ENCODE data around the gene PITPNM3.
"Not testable (repeated sequence)": the region's sequence is repeated elsewhere in the genome, so short reads cannot be mapped to it uniquely, and the experiment has no call there.

The PITPNM3 gene

GRCh38 chr17:6574687-6575595, 18.6 kb upstream of the PITPNM3 start:
- DNase-seq = peak; percentile 26

GRCh38 chr17:6573982-6574686, 17.8 kb upstream of the PITPNM3 start:
- no peak for DNase-seq

- not testable (repeated sequence) for DNase-seq
These were observed 17.1 kb upstream of the PITPNM3 start for GRCh38 chr17:6573495-6573894.

GRCh38 chr17:6572972-6573370, 16.6 kb upstream of the PITPNM3 start:
- DNase-seq = no peak

DNA sequence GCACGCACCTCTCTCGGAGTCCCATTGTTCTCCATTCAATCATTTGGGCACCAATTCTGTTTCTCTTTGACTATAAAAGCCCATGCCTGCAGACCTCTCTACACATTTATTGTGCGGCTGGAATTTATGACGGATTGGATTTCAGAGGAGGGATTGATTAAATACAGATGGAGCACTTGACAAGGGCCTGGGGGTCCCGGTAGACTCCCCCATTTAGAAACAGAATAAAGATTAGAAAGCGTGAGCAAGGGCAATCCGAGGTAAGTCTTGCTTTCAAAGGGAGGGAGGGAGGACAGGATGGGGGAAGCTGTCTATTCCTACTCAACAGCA, 15.1 kb upstream of the PITPNM3 start:
- no peak for DNase-seq

GRCh38 chr17:6570731-6571451, 14.5 kb upstream of the PITPNM3 start:
- DNase-seq = no peak

DNA sequence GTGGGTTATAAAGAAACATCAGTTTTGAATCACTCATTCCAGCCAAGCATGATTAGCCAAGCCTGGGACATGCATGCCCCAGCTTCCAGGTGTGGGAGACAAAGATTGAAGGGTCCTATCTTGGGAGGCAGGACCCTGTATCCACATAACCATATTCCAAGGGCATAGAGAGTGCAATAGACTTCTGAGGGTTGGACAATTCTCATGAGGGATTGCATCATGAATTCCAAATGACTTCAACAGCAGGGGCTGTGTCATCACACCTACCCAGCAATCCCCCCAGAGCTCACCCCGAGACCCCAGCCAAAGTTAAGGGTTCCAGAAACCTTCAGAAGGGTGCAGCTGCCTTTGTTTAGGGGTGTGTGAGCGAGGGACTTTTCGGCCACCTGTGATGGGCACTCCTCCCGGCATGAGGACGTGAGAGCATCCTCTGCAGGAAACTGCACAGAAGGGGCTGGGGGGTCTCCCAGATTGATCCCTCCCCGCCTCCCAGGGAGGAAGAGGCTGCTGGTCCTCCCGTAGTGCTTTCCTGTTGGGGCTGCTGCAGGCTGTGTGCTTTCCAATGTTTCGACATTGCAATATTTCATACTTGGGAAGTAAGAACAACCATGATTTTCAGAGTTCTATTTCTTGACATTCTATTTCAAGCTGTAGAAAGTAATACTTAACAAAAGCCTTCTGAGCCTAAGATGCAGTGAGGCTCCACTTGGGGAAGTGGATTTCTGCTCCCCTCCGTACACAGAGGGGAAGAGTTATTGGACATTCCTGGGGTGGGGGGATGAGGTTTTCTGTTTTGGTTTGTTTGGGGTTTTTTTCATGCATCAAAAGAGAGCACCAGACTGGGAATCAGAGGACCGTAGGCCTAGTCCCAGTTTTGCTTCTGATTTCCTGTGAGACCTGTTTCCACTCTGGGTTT, 13.3 kb upstream of the PITPNM3 start:
- no peak for DNase-seq

DNA sequence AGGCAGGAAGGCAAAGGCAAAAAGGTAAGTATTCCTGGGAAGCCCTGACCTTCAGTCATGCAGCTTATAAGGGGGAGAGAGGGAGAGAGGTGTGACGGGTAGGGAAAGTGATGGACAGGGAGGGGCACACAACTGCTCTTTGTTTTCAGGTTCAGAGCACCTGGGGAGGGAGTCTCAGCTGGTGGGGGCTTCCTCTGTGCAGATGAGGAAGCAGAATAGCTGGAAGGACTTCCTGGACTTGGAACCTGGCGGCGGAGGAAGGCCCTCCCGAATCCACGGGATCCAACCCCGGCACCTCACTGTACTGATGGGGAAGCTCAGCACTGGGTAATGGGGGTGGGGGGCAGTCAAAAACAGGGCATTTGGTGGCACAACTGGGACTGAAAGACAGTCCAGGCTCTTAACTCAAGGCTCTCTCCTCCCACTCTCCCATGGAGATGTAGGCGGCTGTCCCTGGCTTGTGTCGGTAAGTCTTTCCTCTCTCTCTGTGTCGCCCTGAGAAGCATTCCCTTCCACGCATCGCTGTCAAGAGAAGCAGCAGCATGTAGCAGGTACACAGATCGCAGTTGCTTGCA, 11.9 kb upstream of the PITPNM3 start:
- DNase-seq = no peak

DNA sequence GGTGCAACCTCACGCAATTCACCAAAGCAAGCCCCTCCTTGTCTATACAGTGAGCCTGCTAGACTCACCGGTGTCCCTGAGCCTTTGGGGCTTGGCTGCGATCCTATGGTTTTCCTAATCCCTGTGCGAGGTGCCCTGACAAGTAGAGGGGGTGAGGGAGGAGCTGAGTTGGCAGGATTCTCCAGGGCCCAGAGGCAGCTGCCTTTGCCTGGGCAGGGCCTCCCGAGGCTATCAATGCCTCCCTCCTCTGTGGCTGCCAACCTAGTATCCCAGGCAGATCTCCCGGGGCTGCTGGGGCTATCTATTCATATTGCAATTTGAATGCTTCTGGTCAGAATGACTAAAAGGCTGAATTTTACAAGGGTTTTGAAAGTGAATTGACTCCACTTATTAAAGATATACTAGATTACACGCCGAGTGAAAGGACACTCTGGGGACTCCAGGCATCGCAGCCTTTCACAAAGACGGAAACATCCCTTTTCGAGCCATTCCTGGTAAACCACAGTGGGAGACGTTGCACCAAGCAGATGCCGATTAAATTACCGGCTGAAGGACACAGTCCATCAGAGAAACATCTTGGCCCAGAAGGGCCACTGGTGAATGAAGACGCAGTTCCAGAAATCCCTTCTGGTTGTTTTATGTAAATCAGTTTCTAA, 11.3 kb upstream of the PITPNM3 start:
- no peak for DNase-seq

- no peak for DNase-seq
These were observed 5.1 kb upstream of the PITPNM3 start for GRCh38 chr17:6561446-6561845.

DNA sequence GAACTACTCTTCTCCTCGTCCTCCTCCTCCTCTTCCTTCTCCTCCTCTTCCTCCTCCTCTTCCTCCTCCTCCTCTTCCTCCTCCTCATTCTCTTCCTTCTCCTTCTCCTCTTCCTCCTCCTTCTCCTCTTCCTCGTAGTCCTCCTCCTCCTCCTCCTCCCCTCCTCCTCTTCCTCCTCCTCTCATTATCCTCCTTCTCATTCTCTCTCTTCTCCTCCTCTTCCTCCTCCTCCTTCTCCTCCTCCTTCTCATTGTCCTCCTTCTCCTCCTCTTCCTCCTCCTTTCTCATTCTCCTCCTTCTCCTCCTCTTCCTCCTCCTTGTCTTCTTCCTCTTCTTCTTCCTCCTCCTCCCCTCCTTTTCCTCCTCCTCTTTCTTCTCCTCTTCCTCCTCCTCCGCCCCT, 4.1 kb upstream of the PITPNM3 start:
- DNase-seq = no peak

DNA sequence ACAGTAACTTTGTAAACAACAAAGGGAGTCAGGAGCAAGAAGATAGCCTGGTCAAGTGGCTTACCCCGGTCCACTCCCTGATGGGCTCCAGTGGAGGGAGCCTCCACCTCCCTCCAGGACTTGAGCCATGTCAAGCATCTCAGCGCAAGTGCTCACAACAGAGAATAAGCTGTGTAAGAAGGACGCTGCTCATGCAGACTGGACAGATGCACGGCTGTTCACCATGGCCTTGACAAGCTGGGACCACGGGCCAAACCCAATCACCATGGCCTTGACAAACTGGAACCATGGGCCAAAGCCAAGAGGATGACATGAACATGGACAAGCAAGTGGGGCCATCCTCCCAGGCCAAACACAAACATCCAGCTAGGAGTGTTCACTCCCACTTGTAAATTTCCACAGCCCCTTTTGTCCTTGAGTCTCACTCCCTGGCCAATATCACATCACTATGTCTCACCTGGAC, 3.4 kb upstream of the PITPNM3 start:
- DNase-seq = no peak

DNA sequence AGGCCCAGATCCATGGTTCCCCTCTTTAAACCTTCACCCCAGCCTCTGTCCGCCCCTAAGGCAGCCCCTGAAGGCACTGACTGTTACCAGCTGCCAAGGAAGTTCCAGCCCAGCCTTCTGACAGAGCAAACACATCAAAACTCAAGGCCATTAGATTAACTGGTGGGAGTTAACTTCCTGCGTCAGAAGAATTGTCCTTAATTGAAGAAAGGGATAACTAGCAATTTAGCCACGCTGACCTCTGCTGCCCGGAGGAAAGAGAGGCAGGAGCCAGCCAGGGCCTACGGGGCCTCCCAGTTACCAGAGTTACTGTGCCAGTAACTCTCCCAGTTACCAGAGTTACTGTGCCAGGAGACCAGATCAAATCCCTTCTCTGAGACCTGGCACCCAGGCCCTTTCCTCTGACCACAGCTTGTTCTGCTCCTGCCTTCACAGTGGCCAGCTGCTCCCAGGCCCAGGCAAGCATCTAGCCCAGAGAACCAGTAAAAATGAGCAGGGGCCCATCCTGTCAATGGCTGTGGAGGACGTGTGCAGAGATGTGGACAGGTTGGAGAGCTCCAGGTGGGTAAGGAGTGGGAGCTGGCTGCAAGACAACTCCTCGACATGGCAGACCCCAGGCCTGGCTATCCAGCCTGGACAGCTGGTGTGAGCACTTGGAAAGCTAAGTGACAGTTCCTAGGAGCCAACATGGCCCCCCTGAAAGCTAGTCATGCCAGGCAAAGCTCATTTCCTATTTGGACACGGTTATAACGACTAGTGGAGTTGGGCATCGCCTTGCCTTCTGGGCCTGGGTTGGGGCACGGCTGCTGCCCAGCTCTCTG, 2.8 kb upstream of the PITPNM3 start:
- DNase-seq = no peak

DNA sequence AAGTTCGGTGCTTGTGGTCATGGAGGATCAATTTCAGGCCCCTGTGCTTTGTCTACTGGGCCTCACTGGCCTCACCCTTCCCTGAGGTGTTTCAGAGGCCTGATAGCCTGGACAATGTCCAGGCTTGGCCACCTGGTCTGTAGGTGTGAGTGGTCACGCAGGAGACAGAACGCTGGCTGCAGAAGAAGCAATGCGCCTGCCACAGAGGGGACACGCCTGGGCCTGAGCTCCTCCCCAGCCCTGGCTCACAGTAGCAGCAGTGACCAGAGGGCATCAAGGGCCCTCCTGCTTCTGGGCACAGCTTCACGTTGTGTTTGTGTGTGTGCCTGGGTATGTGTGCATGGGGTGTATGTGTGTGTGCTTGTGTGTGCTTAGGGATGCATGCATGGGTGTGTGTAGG, 1.9 kb upstream of the PITPNM3 start:
- no peak for DNase-seq

- no peak for DNase-seq
These were observed 684 bp upstream of the PITPNM3 start for GRCh38 chr17:6557040-6557438.

DNA sequence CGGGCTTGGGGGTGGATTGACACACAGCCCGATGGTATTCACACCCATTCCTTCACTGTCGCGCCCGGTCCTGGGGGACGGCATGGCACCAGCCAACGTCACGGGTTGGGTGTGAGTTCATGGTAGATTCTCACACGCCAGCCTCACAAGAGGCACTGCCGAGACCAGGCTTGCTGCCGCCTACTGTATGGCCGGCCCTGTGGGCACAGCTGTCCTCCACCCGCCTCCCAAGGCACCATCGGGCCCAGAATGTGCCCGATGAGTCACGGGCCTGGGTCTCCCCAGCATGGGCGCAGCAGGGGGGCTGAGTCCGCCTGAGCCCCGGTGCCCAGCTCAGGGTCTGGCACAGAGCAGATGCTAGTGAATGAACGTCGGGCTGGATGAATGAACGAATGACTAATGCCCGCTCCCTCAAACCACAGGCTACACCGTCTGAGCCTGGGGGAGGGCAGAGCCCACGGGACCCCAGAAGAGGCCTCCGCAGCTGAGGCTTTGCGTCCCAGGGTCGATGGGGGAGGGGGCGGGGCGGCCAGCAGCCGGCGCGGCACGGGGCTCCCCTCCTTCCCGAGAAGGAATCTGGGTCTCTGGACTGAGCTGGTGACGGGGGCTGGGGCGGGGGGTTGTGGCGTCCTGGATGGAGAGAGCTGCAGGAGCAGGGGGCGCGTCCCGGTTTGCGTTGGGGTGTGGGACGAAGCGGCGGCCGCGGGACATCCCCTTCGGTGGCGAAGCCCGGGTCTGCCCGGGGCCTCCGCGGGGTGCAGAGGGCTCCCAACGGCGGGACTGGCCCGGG, 829 bp downstream of the PITPNM3 start:
- DNase-seq = no peak

- no peak for DNase-seq
These were observed 1.5 kb downstream of the PITPNM3 start for GRCh38 chr17:6554871-6555330.

DNA sequence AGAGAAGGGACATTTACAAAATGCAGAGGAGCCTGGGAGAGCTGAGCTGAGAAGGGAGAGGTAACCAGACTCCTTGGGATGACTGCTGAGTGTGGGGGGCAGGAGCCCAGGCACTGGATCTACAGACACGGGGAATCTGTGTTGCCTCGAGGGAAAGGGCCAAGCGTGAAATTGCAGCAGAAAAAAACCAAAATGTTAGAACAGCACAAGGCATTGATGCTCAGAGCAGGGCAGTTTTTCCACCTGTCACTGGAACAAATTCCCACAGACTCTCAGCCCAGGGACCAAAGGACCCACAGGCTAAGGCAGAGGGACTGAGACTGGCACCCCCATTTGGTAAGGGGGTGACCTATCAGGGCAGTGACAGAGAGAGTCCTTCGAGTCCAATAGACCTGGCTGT, 2.0 kb downstream of the PITPNM3 start:
- DNase-seq = no peak

GRCh38 chr17:6551869-6552531, 4.4 kb downstream of the PITPNM3 start:
- peak; percentile 9 for DNase-seq
